ENCODE data around the gene PRKN.

Gene PRKN

DNA sequence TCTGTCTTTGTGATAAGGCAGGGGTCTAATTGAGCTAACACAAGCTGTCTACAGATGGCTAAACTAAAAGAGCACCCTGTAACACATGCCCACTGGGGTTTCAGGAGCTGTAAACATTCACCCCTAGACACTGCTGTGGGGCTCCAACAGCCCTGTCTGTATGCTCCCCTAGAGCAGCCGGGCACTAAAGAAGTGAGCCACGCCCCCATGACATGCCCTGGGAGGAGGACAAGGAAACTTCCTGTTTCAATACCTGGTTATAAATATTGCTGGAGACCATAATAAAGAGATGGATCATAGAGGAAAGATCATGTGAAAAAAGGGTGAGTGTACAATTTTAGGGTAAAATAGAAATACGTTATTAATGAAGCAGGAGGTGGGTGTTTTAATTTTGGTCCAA is 786.0 kb downstream of the PRKN start:
- no peak overlapping the region for H3K4me3 ChIP-seq (ENCODE audit: low read depth, low read length)

DNA sequence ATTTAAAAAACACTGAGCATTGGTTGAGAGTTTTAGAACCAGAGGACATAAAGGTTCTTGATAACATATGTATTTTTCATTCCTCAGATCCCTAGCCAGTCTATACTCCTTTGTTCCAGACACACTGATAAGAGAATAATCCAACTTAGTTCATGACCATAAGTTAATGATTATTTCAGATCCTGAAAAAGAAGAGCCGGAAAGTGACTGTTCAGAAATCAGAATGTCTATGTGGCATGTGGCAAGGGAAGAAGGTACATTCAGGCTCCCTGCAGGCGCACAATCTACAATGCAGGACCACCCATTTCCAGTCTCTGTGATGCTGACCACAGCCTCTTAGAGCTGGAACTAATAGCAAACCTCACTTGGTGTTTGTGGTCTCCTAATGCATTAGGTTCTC is 787.0 kb downstream of the PRKN start:
- no peak overlapping the region for H3K4me3 ChIP-seq (ENCODE audit: low read depth, low read length)

DNA sequence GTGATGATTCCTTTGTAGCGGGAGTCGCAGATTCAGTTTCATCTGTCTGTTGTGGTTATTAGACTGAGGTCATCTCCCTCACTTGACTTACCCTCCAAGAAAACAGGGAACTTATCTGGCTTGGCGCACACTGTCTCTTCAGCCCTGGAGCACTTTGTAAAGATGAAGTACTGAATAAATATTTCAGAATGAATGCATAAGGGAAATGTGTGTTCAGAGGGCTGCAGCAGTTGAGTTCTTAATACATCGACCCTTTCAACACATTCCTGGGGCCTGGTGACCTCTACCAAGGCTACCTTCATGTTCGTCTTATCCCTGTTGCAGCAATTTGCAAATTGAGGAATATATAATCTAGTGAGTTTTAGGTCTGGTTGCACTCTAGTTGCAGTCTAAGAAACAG is 801.2 kb downstream of the PRKN start:
- no peak overlapping the region for H3K4me3 ChIP-seq (ENCODE audit: low read depth, low read length)

DNA sequence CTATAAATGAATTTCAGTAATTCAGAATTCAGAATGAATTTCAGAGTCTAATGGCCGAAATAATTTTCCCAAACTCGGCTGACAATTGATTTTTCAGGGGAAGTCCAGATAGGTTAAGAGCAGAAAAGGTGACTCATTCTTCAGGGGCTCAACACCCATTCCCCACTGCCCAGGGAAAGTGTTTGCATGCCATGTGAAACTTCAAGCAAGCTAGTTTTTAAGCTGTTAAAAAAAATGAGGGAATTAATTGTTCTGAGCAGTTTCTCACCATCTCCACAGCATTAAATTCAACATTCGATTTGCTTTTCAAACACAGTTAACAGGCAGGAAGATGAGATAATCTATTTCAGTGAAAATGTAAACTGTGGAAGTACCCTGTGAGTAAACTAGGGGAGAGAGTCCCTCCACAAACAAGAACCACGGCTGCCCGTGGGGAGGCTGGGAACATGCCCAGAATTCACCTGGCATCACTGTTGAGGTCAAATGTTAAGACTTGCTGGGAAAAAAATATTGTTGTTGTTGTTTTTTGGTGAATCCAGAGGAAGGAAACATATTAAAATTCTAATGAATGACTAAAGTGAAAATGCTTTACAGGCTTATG is 803.0 kb downstream of the PRKN start:
- H3K4me3 ChIP-seq (ENCODE audit: low read depth, low read length): no peak overlapping the region

DNA sequence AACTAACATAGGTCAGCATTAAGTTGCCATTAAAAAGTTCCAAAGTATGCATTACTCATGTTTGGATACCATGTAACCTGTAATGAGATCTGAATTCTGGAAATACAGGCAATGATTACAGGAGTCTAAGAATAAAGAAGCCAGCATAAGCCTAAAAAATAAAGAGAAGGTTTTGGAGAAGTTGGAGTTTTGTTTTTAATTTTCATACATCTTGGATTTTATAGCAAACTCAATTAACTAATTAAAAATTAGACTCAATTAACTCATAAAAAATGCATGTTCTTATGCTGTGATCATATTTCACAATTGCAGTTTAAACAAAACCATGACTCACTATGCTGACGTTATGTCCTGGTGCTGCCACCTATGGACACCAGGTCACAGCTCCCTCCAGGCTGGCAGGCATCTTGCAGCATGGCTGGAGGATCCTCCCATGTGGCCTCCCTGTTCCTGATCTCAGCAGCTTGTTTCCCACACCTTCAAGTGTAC is 804.9 kb downstream of the PRKN start:
- no peak overlapping the region for H3K4me3 ChIP-seq (ENCODE audit: low read depth, low read length)

DNA sequence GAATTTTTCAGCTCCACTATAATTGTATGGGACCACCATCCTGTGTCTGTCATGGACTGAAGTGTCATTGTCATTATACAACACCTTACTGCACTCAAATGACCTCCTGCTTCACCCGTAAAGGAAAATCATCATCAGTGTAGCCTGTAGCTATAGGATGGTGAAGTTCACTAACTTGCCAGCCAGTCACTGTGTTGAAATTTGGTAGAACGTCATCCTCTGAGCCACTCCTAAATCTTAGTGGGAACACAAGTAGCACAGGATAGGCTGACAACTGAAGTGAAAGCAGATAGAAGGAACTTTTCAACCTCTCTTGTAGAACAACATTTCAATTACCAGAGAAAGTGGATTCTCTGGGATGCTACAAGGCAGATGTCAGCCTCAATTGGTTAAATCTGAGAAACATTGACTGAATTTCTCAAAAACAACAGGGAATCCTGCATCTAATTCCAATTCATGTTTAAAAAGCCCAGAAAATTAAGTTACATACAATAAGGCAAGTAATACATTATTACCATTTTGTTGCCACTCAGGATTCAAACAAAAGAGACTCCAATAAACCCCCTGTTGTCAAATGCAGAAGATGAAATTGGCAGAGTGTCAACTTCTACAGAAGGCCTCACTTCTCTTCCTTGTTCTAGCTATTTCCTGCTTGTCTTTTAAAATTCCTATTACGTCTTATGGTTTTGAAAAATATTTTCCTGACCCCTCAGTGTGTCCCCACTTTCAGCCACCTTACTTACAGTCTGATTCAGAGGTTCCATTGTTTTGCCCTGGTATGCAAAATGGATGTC is 805.8 kb downstream of the PRKN start:
- no peak overlapping the region for H3K4me3 ChIP-seq (ENCODE audit: low read depth, low read length)

DNA sequence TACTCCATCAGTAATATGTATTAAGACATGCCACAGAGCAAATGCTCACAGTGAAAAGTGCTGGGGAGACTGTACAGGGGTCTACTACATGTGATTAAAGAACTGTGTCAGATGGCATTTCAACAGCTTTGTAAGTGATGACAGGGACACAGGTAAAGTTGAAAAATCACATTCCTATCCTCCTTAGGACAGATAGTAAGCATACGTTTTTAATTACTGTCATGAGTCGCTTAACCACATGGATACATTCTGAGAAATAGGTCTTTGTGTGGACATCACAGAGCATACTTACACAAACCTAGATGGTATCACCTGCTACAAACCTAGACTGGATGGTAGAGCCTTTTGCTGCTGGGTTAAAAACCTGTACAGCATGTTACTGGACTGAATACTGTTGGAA is 807.9 kb downstream of the PRKN start:
- H3K4me3 ChIP-seq (ENCODE audit: low read depth, low read length): no peak overlapping the region

DNA sequence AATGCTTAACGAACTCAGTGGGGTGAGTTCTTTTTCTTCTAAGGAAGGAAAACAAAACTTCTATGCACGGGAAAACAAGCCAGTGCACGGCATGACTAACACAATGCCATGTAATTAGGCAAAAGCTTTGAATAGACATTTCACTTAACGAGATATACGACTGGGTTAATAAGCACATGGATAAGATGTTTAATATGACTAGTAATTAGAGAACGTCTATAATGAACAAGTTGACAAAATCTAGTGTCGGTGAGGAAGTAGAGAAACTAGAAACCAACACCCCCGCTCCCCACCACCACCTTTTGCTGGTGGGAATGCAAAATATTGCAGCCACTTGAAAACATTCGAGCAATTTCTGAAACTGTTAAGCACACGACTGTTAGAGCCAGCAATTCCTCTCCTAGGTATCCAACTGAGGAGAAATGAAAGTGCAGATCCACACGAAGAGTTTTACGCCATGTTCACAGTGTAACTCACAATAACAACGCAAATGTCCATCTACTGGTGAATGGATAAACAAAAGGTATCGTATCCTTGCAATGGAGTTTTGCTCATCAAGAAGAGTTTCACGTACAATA is 808.8 kb downstream of the PRKN start:
- H3K4me3 ChIP-seq (ENCODE audit: low read depth, low read length): no peak overlapping the region

DNA sequence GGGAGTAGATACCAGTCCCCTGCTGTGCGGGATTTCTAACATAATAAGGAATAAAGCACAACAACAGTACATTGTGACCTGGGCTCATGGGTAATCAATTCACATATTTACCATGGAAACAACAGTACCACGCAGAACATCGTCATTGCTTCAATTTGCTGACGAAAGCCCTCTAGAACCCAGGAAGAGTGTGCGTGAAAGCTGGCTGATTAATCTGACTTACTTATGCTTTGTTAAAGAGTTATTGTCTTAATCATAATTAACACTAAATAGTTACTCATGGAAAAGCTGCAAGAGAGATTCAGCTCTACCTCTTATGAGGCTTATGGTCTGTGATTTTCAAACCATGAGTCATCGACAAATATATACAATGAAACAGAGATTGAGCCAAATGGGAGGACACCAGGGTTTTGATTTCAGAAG is 809.4 kb downstream of the PRKN start:
- H3K4me3 ChIP-seq (ENCODE audit: low read depth, low read length): no peak overlapping the region

DNA sequence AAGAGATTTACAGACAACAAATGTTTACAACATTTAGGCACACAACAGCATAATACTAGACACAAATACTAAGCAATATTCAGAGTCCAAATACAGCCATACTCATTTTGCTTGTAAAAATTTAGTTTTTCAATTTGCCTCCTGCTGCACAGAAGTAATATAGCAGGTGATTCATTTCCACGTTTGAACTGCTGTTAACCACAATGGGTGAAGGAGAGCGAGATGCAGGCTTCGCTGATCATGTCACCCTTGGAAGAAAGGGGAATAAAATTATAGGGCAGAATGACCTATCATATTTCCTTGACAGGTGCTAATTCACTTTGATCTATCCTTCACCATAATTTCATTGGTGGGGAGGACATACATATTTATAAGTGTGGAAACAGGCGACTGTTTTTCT is 809.9 kb downstream of the PRKN start:
- H3K4me3 ChIP-seq (ENCODE audit: low read depth, low read length): no peak overlapping the region

DNA sequence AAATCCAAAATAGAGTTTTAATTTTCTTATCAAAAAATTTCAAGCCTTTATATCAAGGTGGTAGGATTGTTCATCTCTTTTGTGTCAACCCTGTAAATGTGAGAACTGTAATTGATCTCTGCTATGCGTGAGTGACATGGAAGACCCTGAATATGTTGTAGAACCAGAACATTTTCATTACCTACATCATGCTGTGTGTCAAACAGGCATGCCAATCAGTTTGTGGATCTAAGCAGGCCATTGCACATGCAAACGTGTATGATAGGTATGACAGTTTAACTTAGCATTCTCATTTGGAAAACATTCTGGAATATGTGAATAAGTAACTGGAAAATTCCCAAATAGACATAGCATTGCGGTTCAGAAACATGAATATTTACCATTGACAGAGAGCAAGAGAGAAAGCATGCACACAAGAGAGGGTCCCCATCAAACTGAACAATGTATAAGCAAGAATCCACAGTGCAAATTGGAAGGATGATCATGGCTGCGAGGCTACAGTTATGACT is 812.1 kb downstream of the PRKN start:
- H3K4me3 ChIP-seq (ENCODE audit: low read depth, low read length): no peak overlapping the region

DNA sequence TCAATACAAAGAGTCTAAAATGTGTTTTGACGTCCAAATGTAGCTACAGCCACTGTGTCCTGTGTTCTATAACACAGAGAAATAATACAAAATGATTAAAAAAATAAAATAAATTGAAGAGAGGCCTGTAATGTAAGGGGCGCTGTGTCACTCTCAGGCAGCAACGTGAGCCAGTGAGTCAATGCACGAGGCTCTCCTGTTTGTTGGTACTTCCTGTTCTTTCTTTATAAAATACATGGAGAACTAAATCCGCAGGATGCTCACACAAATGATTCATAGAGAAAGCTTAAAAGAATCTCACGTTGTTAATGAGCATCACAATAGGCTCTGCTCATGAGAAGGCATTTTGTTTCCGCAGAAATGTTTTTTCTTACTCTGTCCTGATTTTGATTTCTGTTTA is 818.7 kb downstream of the PRKN start:
- no peak overlapping the region for H3K4me3 ChIP-seq (ENCODE audit: low read depth, low read length)

DNA sequence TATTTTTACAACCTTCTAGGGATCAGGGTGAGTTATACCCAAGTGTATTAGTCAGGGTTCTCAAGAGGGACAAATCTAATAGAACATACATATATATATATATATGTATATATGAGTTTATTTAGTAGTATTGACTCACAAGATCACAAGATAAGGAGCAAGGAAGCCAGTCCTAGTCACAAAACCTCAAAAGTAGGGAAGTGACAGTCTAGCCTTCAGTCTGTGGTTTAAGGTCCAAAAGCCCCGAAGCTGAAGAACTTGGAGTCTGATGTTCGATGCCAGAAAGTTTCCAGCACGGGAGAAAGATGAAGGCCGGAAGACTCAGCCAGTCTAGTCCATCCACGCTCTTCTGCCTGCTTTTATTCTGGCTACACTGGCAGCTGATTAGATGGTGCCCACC is 821.0 kb downstream of the PRKN start:
- no peak overlapping the region for H3K4me3 ChIP-seq (ENCODE audit: low read depth, low read length)

DNA sequence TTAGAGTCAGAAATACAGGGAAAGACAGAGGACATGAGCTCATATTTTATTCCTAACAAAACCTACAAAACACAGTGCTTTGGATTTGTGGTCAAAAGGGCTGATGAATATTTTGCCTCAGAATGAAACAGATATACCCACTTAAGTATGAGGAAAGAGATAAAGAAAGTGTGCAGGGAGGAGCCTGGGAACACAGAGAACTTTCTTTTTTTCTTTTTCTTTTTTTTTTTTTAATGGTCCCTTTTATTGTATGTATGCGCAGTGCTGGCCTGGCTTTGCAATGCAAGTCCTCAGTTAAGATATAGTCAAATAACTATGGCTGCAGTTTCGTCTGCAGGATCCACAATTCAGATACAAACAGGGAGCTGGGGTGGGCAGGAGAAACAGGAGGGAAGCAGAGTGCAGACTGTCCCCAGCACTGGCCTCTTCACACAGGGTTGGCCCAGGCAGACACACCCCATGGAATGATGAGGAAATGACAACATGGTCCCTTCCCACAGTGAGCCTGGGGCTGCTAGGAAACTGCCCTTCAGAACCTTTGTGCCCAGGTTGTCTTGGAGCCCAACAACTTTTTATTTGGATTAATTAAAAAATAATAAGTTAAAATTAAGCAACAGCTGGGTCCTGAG is 823.9 kb downstream of the PRKN start:
- H3K4me3 ChIP-seq (ENCODE audit: low read depth, low read length): no peak overlapping the region

DNA sequence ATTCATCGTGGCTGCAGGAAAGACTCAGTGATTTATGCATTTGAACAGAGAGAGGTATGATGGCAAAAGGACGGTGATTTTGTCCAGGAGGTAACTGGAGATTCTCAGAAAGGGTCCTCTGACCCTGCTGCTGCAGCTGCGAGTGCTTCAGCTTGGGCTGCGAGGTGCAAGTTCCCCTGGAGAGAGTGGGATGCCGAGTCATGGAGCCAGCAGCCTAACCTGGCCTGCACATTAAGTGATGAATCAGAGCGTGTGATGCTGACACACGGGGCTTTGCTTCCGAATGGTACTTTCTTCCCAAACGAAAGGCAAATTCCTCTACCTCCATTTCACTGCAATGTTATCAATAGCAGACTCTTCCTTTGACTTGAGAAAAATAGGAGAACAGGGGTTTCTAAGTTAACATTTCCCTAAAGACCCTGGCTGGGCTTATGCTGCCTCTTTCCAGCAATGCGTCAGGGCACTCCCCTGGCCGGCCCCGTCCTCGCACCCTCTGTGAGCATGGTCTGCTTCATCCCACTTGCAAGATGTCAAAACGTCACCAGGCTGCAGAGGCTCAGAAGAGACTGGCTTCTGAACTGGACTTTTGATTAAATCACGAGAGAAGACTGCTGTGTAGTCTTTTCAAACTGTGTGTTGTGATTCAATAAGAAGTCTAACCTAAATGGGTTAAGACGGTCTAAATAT is 825.7 kb downstream of the PRKN start:
- no peak overlapping the region for H3K4me3 ChIP-seq (ENCODE audit: low read depth, low read length)

DNA sequence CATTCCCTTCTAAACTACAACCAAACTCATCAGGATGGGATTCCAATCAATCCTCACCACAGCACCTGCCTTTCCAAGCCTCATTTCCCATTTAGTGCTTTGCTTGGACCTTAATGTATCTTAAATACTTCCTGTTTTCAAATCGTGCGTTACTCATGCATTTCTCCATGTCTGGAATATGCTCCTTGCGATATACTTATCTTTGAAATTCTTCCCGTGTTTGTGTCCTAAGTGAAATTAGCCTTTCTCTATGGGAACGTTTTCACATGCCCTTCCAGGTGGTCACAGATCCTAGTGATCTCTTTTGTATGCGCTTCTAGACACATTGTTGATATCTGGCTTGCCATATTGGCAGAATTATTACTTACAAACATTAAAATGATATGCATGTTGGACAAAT is 833.1 kb downstream of the PRKN start:
- H3K4me3 ChIP-seq (ENCODE audit: low read depth, low read length): no peak overlapping the region

DNA sequence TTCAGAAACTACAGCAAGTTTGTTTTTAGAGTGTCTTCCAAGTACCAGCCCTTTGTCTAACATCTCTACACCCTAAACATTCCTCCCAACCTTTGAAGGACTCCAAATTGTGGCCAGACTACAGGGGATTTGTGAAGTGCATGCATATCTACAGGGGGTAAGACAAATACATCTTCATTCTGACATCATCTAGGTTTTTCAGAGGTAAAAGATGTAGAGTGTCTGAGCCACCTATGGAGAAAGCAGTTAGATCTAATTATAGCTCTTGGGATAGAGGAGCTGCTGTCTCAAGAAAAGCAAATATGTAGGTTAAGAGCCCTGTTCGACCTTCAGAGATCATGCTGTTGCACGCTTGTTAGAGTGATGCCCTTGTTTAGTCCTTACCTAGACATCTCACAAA is 836.0 kb downstream of the PRKN start:
- H3K4me3 ChIP-seq (ENCODE audit: low read depth, low read length): no peak overlapping the region

DNA sequence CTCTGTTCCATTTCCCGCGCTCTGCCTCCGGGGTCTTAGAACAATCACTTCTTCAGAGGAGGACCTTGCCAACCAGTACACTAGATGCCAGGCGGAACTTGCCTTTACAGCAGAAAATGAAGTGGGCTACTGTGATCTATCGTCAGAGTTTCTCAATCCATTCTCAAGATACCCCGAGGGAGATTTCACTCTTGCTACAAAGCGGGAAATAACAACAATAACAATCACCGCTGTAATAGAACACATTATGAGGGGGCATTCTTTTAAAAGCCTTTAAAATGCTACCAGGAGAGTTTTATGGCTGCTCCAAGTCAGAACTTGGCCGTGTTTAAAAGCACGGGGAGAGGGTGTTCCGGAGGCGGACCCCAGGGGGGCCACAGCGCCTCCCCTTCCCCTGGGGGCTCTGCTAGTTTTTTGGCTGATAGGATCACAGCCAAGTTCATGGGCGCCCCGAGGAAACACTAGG is 836.7 kb downstream of the PRKN start:
- H3K4me3 ChIP-seq (ENCODE audit: low read depth, low read length): no peak overlapping the region

DNA sequence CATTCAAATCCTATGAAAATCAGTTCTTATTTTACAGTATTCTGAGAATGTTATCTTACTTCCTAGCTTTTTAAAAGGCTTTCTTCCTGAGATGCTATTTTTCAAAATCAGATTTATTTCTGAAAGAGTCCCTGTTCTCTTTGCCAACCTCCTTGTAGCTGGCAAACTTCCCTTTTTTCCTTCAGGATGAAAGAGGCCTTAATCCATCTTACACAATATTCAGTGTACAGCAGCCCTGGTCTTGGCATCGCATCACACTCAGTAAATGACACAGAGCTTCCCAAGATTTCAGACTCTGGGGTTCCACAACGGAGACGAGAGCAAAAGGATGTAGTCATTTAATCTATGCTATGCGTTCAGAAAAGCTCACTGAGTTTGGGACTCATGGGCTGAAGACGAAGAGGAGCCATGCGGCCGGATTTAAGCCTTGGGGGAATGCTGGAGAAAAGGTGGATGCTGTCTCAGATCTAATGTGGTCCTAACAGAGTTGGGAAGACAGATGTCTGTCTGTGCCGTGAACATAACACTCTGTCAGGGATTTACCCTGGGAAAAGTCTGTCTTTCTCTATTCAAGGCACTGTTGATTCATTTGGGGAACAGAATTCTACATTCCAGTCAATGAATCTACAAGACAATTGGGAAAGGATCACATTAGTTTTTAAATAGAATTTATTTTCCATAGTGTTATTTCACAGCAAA is 837.3 kb downstream of the PRKN start:
- no peak overlapping the region for H3K4me3 ChIP-seq (ENCODE audit: low read depth, low read length)

DNA sequence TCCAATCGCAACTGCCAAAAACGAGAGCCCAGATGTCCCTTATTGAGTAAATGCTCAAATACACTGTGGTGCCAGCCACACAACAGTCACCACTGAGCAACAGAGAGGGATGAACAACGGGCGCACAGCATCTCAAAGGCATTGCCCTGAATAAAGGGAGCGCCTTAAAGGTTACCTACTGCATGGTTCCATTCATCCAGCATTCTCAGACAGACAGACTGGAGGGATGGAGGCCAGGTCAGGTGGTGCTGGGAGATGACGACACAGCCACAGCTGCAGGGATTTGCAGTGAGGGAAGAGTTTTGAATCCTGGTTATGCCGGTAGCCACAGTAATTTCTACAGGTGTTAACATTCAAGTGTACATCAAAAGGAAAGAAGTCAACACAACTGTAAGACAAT is 838.2 kb downstream of the PRKN start:
- no peak overlapping the region for H3K4me3 ChIP-seq (ENCODE audit: low read depth, low read length)
